Cortex of kidney (tissue), 1 donor: ENCODE results near the gene NAV1.
"Not testable (repeated sequence)": the region's sequence is repeated elsewhere in the genome, so short reads cannot be mapped to it uniquely, and the experiment has no call there.

Source experiments
- DNase-seq: peaks from one replicate; lab custom pipeline; 2025; lab: John Stamatoyannopoulos, UW

The NAV1 gene

GRCh38 chr1:201544710-201545109 lies 5.8 kb downstream of the NAV1 start:
- no peak for DNase-seq

GRCh38 chr1:201545851-201546492 lies 7.0 kb downstream of the NAV1 start:
- DNase-seq: no peak

GRCh38 chr1:201549522-201549921 lies 10.6 kb downstream of the NAV1 start:
- not testable (repeated sequence) for DNase-seq

GRCh38 chr1:201551096-201551495 lies 12.2 kb downstream of the NAV1 start:
- no peak for DNase-seq

- DNase-seq: no peak
These were observed 13.2 kb downstream of the NAV1 start for GRCh38 chr1:201551877-201552731.

- no peak for DNase-seq
These were observed 14.0 kb downstream of the NAV1 start for GRCh38 chr1:201552941-201553351.

- DNase-seq: no peak
These were observed 14.7 kb downstream of the NAV1 start for GRCh38 chr1:201553496-201554189.

GRCh38 chr1:201554190-201554600 lies 15.3 kb downstream of the NAV1 start:
- no peak for DNase-seq

GRCh38 chr1:201554789-201555592 lies 16.1 kb downstream of the NAV1 start:
- no peak for DNase-seq

GRCh38 chr1:201555593-201555945 lies 16.6 kb downstream of the NAV1 start:
- DNase-seq: no peak

- no peak for DNase-seq
These were observed 18.1 kb downstream of the NAV1 start for GRCh38 chr1:201556841-201557571.

GRCh38 chr1:201557572-201557958 lies 18.6 kb downstream of the NAV1 start:
- no peak for DNase-seq

GRCh38 chr1:201559679-201560162 lies 20.8 kb downstream of the NAV1 start:
- no peak for DNase-seq

GRCh38 chr1:201560328-201561194 lies 21.6 kb downstream of the NAV1 start:
- DNase-seq: no peak

- no peak for DNase-seq
These were observed 22.3 kb downstream of the NAV1 start for GRCh38 chr1:201561195-201561564.

GRCh38 chr1:201561601-201562000 lies 22.7 kb downstream of the NAV1 start:
- no peak for DNase-seq

GRCh38 chr1:201562257-201562656 lies 23.3 kb downstream of the NAV1 start:
- no peak for DNase-seq

- DNase-seq: no peak
These were observed 23.9 kb downstream of the NAV1 start for GRCh38 chr1:201562659-201563405.

GRCh38 chr1:201563406-201563780 lies 24.5 kb downstream of the NAV1 start:
- no peak for DNase-seq

GRCh38 chr1:201563941-201564340 lies 25.0 kb downstream of the NAV1 start:
- no peak for DNase-seq
